ENCODE data around the gene GPR158.
"Not testable (repeated sequence)": the region's sequence is repeated elsewhere in the genome, so short reads cannot be mapped to it uniquely, and the experiment has no call there.

Gene GPR158

DNA sequence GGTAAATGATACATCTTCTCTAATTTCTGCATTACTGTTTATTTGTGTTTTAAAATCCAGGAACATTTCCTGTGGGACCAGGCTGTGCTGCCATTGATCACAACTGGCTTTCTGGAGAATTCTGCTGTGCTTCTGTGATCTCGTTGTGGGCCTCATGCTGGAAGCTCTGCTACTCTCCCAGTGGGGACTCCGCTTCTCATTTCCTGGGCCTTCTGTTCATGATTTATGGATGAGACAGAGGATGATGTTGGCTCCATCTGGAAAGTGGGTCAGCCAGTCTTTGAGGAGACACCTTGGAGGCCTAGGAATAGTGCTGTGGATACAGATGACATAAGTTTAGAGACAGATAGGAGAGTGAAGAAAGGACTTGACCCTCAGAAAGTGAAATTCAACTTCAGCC, 15.2 kb upstream of the GPR158 start:
- no peaks in the 10 kb centered on the region for H3K4me1 ChIP-seq (ENCODE audit: insufficient read depth, low read length)
- H3K79me2 ChIP-seq (ENCODE audit: insufficient read depth, low read length) = no peaks in the 10 kb centered on the region
- no peak for DNase-seq

GRCh38 chr10:25162391-25162790, 12.4 kb upstream of the GPR158 start:
- Histone ChIP-seq H3K27ac (ENCODE audit: low read length) (no peak overlapping the region), H3K4me3 (ENCODE audit: low read depth in 1 of 2, low read length in 2 of 2) (no peak overlapping the region), H3K36me3 (ENCODE audit: insufficient read depth, low read length) (no peaks in the 10 kb centered on the region), H3K79me2 (ENCODE audit: insufficient read depth, low read length) (no peaks in the 10 kb centered on the region), H3K9ac (ENCODE audit: low read depth, low read length) (no peak overlapping the region), H3K4me1 (ENCODE audit: insufficient read depth, low read length) (no peaks in the 10 kb centered on the region), H2AFZ (ENCODE audit: low read depth, low read length) (no peak overlapping the region), H3K4me2 (ENCODE audit: insufficient read depth, low read length) (no peak overlapping the region), H3K27me3 (ENCODE audit: insufficient read depth, low read length, poor library complexity) (no peaks in the 10 kb centered on the region), H4K20me1 (ENCODE audit: insufficient read depth, low read length) (no peaks in the 10 kb centered on the region), H3K9me3 (ENCODE audit: insufficient read depth, low read length, severe bottlenecking) (no peaks in the 10 kb centered on the region)
- TF ChIP-seq, protein P1, sequence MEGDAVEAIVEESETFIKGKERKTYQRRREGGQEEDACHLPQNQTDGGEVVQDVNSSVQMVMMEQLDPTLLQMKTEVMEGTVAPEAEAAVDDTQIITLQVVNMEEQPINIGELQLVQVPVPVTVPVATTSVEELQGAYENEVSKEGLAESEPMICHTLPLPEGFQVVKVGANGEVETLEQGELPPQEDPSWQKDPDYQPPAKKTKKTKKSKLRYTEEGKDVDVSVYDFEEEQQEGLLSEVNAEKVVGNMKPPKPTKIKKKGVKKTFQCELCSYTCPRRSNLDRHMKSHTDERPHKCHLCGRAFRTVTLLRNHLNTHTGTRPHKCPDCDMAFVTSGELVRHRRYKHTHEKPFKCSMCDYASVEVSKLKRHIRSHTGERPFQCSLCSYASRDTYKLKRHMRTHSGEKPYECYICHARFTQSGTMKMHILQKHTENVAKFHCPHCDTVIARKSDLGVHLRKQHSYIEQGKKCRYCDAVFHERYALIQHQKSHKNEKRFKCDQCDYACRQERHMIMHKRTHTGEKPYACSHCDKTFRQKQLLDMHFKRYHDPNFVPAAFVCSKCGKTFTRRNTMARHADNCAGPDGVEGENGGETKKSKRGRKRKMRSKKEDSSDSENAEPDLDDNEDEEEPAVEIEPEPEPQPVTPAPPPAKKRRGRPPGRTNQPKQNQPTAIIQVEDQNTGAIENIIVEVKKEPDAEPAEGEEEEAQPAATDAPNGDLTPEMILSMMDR (IDR thresholded peaks at IDR 0.05; ENCODE audit: borderline replicate concordance, extremely low read depth, low read length, poor library complexity, severe bottlenecking) = no peak
- TF ChIP-seq EZH2 (IDR thresholded peaks at IDR 0.05; ENCODE audit: borderline replicate concordance, low read depth, low read length, severe bottlenecking) = no peak
- ATAC-seq (ENCODE audit: insufficient read depth, low read depth) (no peak), DNase-seq (no peak)

More for the DNA sequence above, 15.2 kb upstream of the GPR158 start:
- no peak for ATAC-seq (ENCODE audit: insufficient read depth, low read depth)
- Histone ChIP-seq H3K27me3 (ENCODE audit: insufficient read depth, low read length, poor library complexity) (no peaks in the 10 kb centered on the region), H3K9me3 (ENCODE audit: insufficient read depth, low read length, severe bottlenecking) (no peaks in the 10 kb centered on the region), H3K9ac (ENCODE audit: low read depth, low read length) (no peak overlapping the region), H3K4me2 (ENCODE audit: insufficient read depth, low read length) (no peak overlapping the region), H3K36me3 (ENCODE audit: insufficient read depth, low read length) (no peaks in the 10 kb centered on the region), H2AFZ (ENCODE audit: low read depth, low read length) (no peak overlapping the region), H3K27ac (ENCODE audit: low read length) (no peak overlapping the region), H4K20me1 (ENCODE audit: insufficient read depth, low read length) (no peaks in the 10 kb centered on the region), H3K4me3 (ENCODE audit: low read depth in 1 of 2, low read length in 2 of 2) (no peak overlapping the region)
- no peak for TF ChIP-seq EZH2 (IDR thresholded peaks at IDR 0.05; ENCODE audit: borderline replicate concordance, low read depth, low read length, severe bottlenecking)

DNA sequence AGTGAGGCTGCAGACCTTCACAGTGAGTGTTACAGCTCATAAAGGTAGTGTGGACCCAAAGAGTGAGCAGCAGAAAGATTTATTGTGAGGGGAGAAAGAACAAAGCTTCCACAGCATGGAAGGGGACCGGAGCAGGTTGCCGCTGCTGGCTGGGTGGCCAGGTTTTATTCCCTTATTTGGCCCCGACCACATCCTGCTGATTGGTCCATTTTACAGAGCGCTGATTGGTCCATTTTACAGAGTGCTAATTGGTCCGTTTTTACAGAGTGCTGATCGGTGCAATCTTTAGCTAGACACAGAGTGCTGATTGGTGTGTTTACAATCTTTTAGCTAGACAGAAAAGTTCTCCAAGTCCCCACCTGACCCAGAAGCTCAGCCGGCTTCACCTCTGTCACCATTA, 11.3 kb upstream of the GPR158 start:
- not testable (repeated sequence) for DNase-seq; H3K4me3 ChIP-seq (ENCODE audit: low read depth in 1 of 2, low read length in 2 of 2); H3K9me3 ChIP-seq (ENCODE audit: insufficient read depth, low read length, severe bottlenecking); H3K4me2 ChIP-seq (ENCODE audit: insufficient read depth, low read length); ATAC-seq (ENCODE audit: insufficient read depth, low read depth); H4K20me1 ChIP-seq (ENCODE audit: insufficient read depth, low read length); H3K27ac ChIP-seq (ENCODE audit: low read length); H3K36me3 ChIP-seq (ENCODE audit: insufficient read depth, low read length); H3K27me3 ChIP-seq (ENCODE audit: insufficient read depth, low read length, poor library complexity); H3K9ac ChIP-seq (ENCODE audit: low read depth, low read length); H3K79me2 ChIP-seq (ENCODE audit: insufficient read depth, low read length); H3K4me1 ChIP-seq (ENCODE audit: insufficient read depth, low read length); H2AFZ ChIP-seq (ENCODE audit: low read depth, low read length)

- Histone ChIP-seq H3K4me1 (ENCODE audit: insufficient read depth, low read length) (no peaks in the 10 kb centered on the region), H3K9ac (ENCODE audit: low read depth, low read length) (no peak overlapping the region), H3K9me3 (ENCODE audit: insufficient read depth, low read length, severe bottlenecking) (no peaks in the 10 kb centered on the region), H2AFZ (ENCODE audit: low read depth, low read length) (no peak overlapping the region), H3K79me2 (ENCODE audit: insufficient read depth, low read length) (no peaks in the 10 kb centered on the region), H3K27ac (ENCODE audit: low read length) (no peak overlapping the region), H3K27me3 (ENCODE audit: insufficient read depth, low read length, poor library complexity) (no peaks in the 10 kb centered on the region), H3K4me3 (ENCODE audit: low read depth in 1 of 2, low read length in 2 of 2) (no peak overlapping the region), H4K20me1 (ENCODE audit: insufficient read depth, low read length) (no peaks in the 10 kb centered on the region), H3K4me2 (ENCODE audit: insufficient read depth, low read length) (no peak overlapping the region), H3K36me3 (ENCODE audit: insufficient read depth, low read length) (no peaks in the 10 kb centered on the region)
- DNase-seq = no peak
- ATAC-seq (ENCODE audit: insufficient read depth, low read depth) = no peak
- TF ChIP-seq, protein P1 (IDR thresholded peaks at IDR 0.05; ENCODE audit: borderline replicate concordance, extremely low read depth, low read length, poor library complexity, severe bottlenecking) = no peak
- no peak for TF ChIP-seq EZH2 (IDR thresholded peaks at IDR 0.05; ENCODE audit: borderline replicate concordance, low read depth, low read length, severe bottlenecking)
Measured at GRCh38 chr10:25169740-25170139, 5.1 kb upstream of the GPR158 start.
